GM12878 (cell line): ENCODE measurements around the gene TICRR. TPM values are rescaled to one million over a fixed set of nuclear protein-coding genes. Genes with fewer than 3 reads are reported as not detected.

Source experiments
- ATAC-seq: fragments of 200-7000 bp; cut with Tn5 transposase; 3 replicates; pipeline ENCODE4 v1.9.1; 2020; ENCODE audit warnings: mild to moderate bottlenecking, moderate library complexity
- BruUV-seq: library from RNA; stranded (reverse); fragments of 400-500 nt; replicated peaks from 2 replicates; lab custom pipeline; 2021; lab: Mats Ljungman, UMichigan
- CTCF ChIA-PET: fragments of 300-600 bp; sonication (Branson Sonifier 250); formaldehyde crosslinking; extraction: SDS; loops from one replicate; lab custom pipeline; 2021; ENCODE audit warnings: inconsistent platforms; lab: Yijun Ruan, JAX
- POLR2A ChIA-PET: fragments of 350-600 bp; formaldehyde crosslinking; extraction: SDS; loops from one replicate; lab custom pipeline; 2021; ENCODE audit warnings: inconsistent platforms; lab: Charles Lee
- RAD21 ChIA-PET: fragments of 300-600 bp; sonication (Branson Sonifier 250); formaldehyde crosslinking; loops from one replicate; lab custom pipeline; 2023; ENCODE audit warnings: antibody characterized with exemption; ENCODE audit not compliant: unreplicated experiment; lab: Charles Lee
- SMC1A ChIA-PET: fragments of 300-600 bp; sonication (Branson Sonifier 250); formaldehyde crosslinking; loops from one replicate; lab custom pipeline; 2023; ENCODE audit not compliant: unreplicated experiment, uncharacterized antibody; lab: Charles Lee
- DNase-seq: peaks from one replicate; pipeline ENCODE4 v3.0.0-alpha.2; 2011; ENCODE audit warnings: low read depth, low spot score
- FAIRE-seq: peaks from 3 replicates; lab custom pipeline; 2011; peaks lifted over from hg19 to GRCh38; lab: Jason Lieb, UNC
- H2AFZ ChIP-seq: 2 replicates; pipeline ENCODE4 v1.6.0; 2011; ENCODE audit warnings: low read depth, low read length, control low read depth; ENCODE audit not compliant: control insufficient read depth
- H3K27ac ChIP-seq: 2 replicates; pipeline ENCODE4 v1.5.1; 2011; ENCODE audit warnings: control low read depth; ENCODE audit not compliant: control insufficient read depth, insufficient read depth
- H3K27me3 ChIP-seq, 2 experiments: replicated peaks in 1 of 2; 2 replicates each; pipeline versions ENCODE4 v1.6.0 to v1.6.1; 2011; ENCODE audit warnings: low read length in 1 of 2; ENCODE audit not compliant: control insufficient read depth in 2 of 2, insufficient read depth in 2 of 2
- H3K36me3 ChIP-seq, 2 experiments: 2 replicates each; pipeline ENCODE4 v1.5.1; 2011; ENCODE audit warnings: low read length in 1 of 2; ENCODE audit not compliant: control insufficient read depth in 2 of 2, insufficient read depth in 2 of 2
- H3K4me1 ChIP-seq: 2 replicates; pipeline ENCODE4 v1.6.1; 2011; ENCODE audit warnings: mild to moderate bottlenecking, low read length, moderate library complexity, mixed read lengths; ENCODE audit not compliant: control insufficient read depth, insufficient read depth
- H3K4me2 ChIP-seq: 2 replicates; pipeline ENCODE4 v1.6.0; 2011; ENCODE audit warnings: control low read depth; ENCODE audit not compliant: control insufficient read depth, insufficient read depth
- H3K4me3 ChIP-seq: fragments of 200-600 bp; sonication (generic); 2 replicates; pipeline ENCODE4 v1.5.1; 2016
- H3K79me2 ChIP-seq: 2 replicates; pipeline ENCODE4 v1.6.0; 2011; ENCODE audit warnings: low read length; ENCODE audit not compliant: control insufficient read depth, insufficient read depth
- H3K9ac ChIP-seq: 2 replicates; pipeline ENCODE4 v1.8.0; 2011; ENCODE audit warnings: low read length, control low read depth, mixed read lengths; ENCODE audit not compliant: control insufficient read depth, insufficient read depth
- H3K9me3 ChIP-seq: replicated peaks from 3 replicates; pipeline ENCODE4 v1.5.1; 2011; ENCODE audit warnings: mild to moderate bottlenecking, low read length; ENCODE audit not compliant: control insufficient read depth, insufficient read depth
- H4K20me1 ChIP-seq: 2 replicates; pipeline ENCODE4 v1.6.0; 2011; ENCODE audit not compliant: control insufficient read depth, insufficient read depth
- KLF5 ChIP-seq: fragments of 450-650 bp; IDR thresholded peaks from 2 replicates; pipeline ENCODE4 v1.6.1; 2014; ENCODE audit warnings: mild to moderate bottlenecking; ENCODE audit not compliant: partially characterized antibody
- NBN ChIP-seq: fragments of 450-650 bp; IDR thresholded peaks from 2 replicates; pipeline ENCODE4 v1.6.1; 2016
- NFYA ChIP-seq: IDR thresholded peaks from 2 replicates; pipeline ENCODE4 v1.6.1; 2011; ENCODE audit warnings: low read depth, mild to moderate bottlenecking, low read length, improper control_type of control experiment, borderline replicate concordance
- NR2F1 ChIP-seq: fragments of 450-650 bp; conservative IDR thresholded peaks from 2 replicates; pipeline ENCODE4 v1.6.1; 2017; ENCODE audit warnings: mild to moderate bottlenecking
- NRF1 ChIP-seq: conservative IDR thresholded peaks from 2 replicates; pipeline ENCODE4 v1.6.1; 2011; ENCODE audit warnings: mild to moderate bottlenecking, low read depth, low read length, improper control_type of control experiment
- RAD21 ChIP-seq: IDR thresholded peaks from 2 replicates; pipeline ENCODE4 v1.6.1; 2011; ENCODE audit warnings: mild to moderate bottlenecking, low read depth, low read length, moderate library complexity; ENCODE audit not compliant: insufficient read depth
- TAF1 ChIP-seq: IDR thresholded peaks from 2 replicates; pipeline ENCODE4 v1.6.1; 2011; ENCODE audit warnings: mild to moderate bottlenecking, low read depth, low read length, borderline replicate concordance
- TARDBP ChIP-seq: IDR thresholded peaks from 2 replicates; pipeline ENCODE4 v1.6.1; 2016; ENCODE audit warnings: borderline replicate concordance
- YBX1 ChIP-seq: fragments of 450-650 bp; IDR thresholded peaks from 2 replicates; pipeline ENCODE4 v1.6.1; 2016; ENCODE audit warnings: antibody characterized with exemption
- ZNF384 ChIP-seq: IDR thresholded peaks from 2 replicates; pipeline ENCODE4 v1.6.1; 2012; ENCODE audit warnings: low read depth, mild to moderate bottlenecking, low read length, improper control_type of control experiment, borderline replicate concordance
- ZNF622 ChIP-seq: fragments of 450-650 bp; IDR thresholded peaks from 2 replicates; pipeline ENCODE4 v1.6.1; 2017; ENCODE audit warnings: mild to moderate bottlenecking, inconsistent platforms
- ZZZ3 ChIP-seq: IDR thresholded peaks from 2 replicates; pipeline ENCODE4 v1.6.1; 2011; ENCODE audit warnings: low read depth; ENCODE audit not compliant: control insufficient read depth, insufficient read length
- WGBS: methylation state at CpG from one replicate; pipeline ENCODE4 v1.1.6; 2016; ENCODE audit warnings: low lambda C conversion rate; ENCODE audit not compliant: insufficient replicate concordance, insufficient coverage; ENCODE audit errors: missing lambda C conversion rate; 5-methylcytosine and 5-hydroxymethylcytosine counted together
- in situ Hi-C: fragments of 300-500 bp; cut with MboI; formaldehyde crosslinking; loops from 9 replicates; pipeline ENCODE4 v1.14.3; 2018; ENCODE audit warnings: mixed read lengths
- intact Hi-C: fragments of 100-400 bp; cut with micrococcal nuclease; formaldehyde crosslinking; loops from one replicate; pipeline ENCODE4 v1.14.2; 2022; ENCODE audit not compliant: unreplicated experiment
- polyA plus RNA-seq, 11 experiments: library from polyadenylated mRNA; depleted of rRNA in 4 of 11; unstranded in 6 of 11; stranded (reverse) in 5 of 11; fragments of >200 nt; fragmentation: Nextera tagmentation in 4 of 11; fragmentation: Illumina TruSeq in 1 of 11; extraction: Ambion mirVana in 4 of 11; extraction: Trizol in 1 of 11; gene quantifications; 1 replicate in 1 of 11; 2 replicates in 10 of 11; pipeline versions ENCODE4 v1.2.1 to v1.2.3, GENCODE V29; 2011 to 2016; ENCODE audit warnings: inconsistent platforms in 2 of 11, missing spikeins in 2 of 11, low read depth in 1 of 11
- total RNA-seq, 4 experiments: library from RNA; depleted of rRNA in 3 of 4; stranded (reverse); fragments of >200 nt in 3 of 4; fragmentation: Illumina TruSeq in 1 of 4; extraction: Trizol in 1 of 4; gene quantifications; 2 replicates each; pipeline versions ENCODE4 v1.2.1 to v1.2.3, GENCODE V29; 2013 to 2021
- TF ChIP-seq, protein P1 (sequence below): fragments of 150-350 bp; IDR thresholded peaks from 2 replicates; pipeline ENCODE4 v1.6.1; 2014; ENCODE audit warnings: mild to moderate bottlenecking, low read depth, low read length
- TF ChIP-seq, protein P2 (sequence below): fragments of 450-650 bp; IDR thresholded peaks from 2 replicates; pipeline ENCODE4 v1.6.1; 2018; ENCODE audit warnings: mild to moderate bottlenecking, low read depth, moderate library complexity; ENCODE audit not compliant: partially characterized antibody
- TF ChIP-seq, protein P3 (sequence below): fragments of 450-650 bp; formaldehyde crosslinking; IDR thresholded peaks from 2 replicates; pipeline ENCODE4 v1.5.0; 2022; ENCODE audit warnings: mild to moderate bottlenecking, missing genetic modification characterization

The TICRR gene
- total and polyA plus RNA-seq, 10 of the 15 experiments (the other 5 are each of a cell fraction or from before 2014, with no cell fraction given), result 0.58 to 21.5 (median 11.5) TPM

DNA sequence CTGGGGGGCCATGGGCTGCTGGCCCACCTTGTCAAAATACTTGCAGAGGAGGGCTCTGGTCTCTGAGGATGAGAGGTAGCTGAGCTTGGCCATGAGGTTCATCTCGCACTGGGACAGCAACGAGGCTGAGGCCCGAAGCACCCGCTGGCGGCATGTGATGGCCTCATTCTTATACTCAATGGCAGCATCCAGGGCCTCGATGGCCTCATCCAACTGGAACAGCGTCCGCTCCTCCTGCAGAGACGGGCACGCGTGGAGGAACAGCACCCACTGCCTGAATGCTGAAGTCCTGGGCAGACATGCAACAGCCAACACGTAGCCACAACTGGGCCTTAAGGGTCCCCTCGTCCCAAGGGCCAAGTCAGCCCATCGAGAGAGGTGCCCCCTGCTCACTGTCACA lies 55.0 kb downstream of the TICRR start:
- no peaks in the 10 kb centered on the region for H3K4me1 ChIP-seq
- no peak overlapping the region for H2AFZ ChIP-seq
- 97% methylated on average over 14 of the region's 14 CpGs for WGBS
- H4K20me1 ChIP-seq, result no peaks in the 10 kb centered on the region
- FAIRE-seq (no peak), DNase-seq (no peak), ATAC-seq (no peak)
- no TSS peak for BruUV-seq
- H3K4me2 ChIP-seq, result no peak overlapping the region
- intact Hi-C loops (no loop called here), in situ Hi-C loops (no loop called here)
- peaks cover 16 to 31% of the 10 kb centered on the region in 2 experiments for H3K36me3 ChIP-seq
- CTCF ChIA-PET, result no interaction called here
- POLR2A ChIA-PET, result no interaction called here
- RAD21 ChIA-PET, result no interaction called here
- H3K79me2 ChIP-seq, result no peaks in the 10 kb centered on the region
- no peaks in the 10 kb centered on the region for H3K27me3 ChIP-seq
- no peaks in the 10 kb centered on the region; the same call in 2 of the 3 replicates for H3K9me3 ChIP-seq
- no peak overlapping the region for H3K9ac ChIP-seq
- no peak overlapping the region for H3K4me3 ChIP-seq
- SMC1A ChIA-PET, result no interaction called here
- TF ChIP-seq YBX1 (no peak), NRF1 (no peak), TAF1 (no peak), RAD21 (no peak), NFYA (no peak), TARDBP (no peak), NBN (no peak), ZZZ3 (no peak), KLF5 (no peak), NR2F1 (no peak), ZNF384 (no peak), ZNF622 (no peak)
- TF ChIP-seq, protein P1, sequence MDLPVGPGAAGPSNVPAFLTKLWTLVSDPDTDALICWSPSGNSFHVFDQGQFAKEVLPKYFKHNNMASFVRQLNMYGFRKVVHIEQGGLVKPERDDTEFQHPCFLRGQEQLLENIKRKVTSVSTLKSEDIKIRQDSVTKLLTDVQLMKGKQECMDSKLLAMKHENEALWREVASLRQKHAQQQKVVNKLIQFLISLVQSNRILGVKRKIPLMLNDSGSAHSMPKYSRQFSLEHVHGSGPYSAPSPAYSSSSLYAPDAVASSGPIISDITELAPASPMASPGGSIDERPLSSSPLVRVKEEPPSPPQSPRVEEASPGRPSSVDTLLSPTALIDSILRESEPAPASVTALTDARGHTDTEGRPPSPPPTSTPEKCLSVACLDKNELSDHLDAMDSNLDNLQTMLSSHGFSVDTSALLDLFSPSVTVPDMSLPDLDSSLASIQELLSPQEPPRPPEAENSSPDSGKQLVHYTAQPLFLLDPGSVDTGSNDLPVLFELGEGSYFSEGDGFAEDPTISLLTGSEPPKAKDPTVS, result no peak
- TF ChIP-seq, protein P2, sequence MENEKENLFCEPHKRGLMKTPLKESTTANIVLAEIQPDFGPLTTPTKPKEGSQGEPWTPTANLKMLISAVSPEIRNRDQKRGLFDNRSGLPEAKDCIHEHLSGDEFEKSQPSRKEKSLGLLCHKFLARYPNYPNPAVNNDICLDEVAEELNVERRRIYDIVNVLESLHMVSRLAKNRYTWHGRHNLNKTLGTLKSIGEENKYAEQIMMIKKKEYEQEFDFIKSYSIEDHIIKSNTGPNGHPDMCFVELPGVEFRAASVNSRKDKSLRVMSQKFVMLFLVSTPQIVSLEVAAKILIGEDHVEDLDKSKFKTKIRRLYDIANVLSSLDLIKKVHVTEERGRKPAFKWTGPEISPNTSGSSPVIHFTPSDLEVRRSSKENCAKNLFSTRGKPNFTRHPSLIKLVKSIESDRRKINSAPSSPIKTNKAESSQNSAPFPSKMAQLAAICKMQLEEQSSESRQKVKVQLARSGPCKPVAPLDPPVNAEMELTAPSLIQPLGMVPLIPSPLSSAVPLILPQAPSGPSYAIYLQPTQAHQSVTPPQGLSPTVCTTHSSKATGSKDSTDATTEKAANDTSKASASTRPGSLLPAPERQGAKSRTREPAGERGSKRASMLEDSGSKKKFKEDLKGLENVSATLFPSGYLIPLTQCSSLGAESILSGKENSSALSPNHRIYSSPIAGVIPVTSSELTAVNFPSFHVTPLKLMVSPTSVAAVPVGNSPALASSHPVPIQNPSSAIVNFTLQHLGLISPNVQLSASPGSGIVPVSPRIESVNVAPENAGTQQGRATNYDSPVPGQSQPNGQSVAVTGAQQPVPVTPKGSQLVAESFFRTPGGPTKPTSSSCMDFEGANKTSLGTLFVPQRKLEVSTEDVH, result no peak
- TF ChIP-seq, protein P3, sequence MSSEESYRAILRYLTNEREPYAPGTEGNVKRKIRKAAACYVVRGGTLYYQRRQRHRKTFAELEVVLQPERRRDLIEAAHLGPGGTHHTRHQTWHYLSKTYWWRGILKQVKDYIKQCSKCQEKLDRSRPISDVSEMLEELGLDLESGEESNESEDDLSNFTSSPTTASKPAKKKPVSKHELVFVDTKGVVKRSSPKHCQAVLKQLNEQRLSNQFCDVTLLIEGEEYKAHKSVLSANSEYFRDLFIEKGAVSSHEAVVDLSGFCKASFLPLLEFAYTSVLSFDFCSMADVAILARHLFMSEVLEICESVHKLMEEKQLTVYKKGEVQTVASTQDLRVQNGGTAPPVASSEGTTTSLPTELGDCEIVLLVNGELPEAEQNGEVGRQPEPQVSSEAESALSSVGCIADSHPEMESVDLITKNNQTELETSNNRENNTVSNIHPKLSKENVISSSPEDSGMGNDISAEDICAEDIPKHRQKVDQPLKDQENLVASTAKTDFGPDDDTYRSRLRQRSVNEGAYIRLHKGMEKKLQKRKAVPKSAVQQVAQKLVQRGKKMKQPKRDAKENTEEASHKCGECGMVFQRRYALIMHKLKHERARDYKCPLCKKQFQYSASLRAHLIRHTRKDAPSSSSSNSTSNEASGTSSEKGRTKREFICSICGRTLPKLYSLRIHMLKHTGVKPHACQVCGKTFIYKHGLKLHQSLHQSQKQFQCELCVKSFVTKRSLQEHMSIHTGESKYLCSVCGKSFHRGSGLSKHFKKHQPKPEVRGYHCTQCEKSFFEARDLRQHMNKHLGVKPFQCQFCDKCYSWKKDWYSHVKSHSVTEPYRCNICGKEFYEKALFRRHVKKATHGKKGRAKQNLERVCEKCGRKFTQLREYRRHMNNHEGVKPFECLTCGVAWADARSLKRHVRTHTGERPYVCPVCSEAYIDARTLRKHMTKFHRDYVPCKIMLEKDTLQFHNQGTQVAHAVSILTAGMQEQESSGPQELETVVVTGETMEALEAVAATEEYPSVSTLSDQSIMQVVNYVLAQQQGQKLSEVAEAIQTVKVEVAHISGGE, result no peak
- H3K27ac ChIP-seq, result no peak overlapping the region
